Neutrophil (primary cell): ENCODE data around the gene MSI2.

ENCODE experiments used
- H3K27ac ChIP-seq: fragments of 200-600 bp; sonication (generic); 2 replicates; pipeline ENCODE4 v1.5.1; 2016; ENCODE audit warnings: mild to moderate bottlenecking, moderate library complexity
- H3K27me3 ChIP-seq: fragments of 200-600 bp; sonication (generic); 2 replicates; pipeline ENCODE4 v1.6.0; 2016; ENCODE audit warnings: mild to moderate bottlenecking
- H3K36me3 ChIP-seq: fragments of 200-600 bp; sonication (generic); 2 replicates; pipeline ENCODE4 v1.5.1; 2017
- H3K4me1 ChIP-seq, 2 experiments: fragments of 200-600 bp in 1 of 2; sonication (generic) in 1 of 2; 1 replicate in 1 of 2; 2 replicates in 1 of 2; pipeline versions ENCODE4 v1.5.1 to v1.6.1; 2013 to 2016; ENCODE audit warnings: low read depth in 1 of 2, low read length in 1 of 2, mild to moderate bottlenecking in 1 of 2, moderate library complexity in 1 of 2; ENCODE audit not compliant: control insufficient read depth in 1 of 2, insufficient read depth in 1 of 2
- H3K4me3 ChIP-seq, 2 experiments: fragments of 200-600 bp in 1 of 2; sonication (generic) in 1 of 2; 1 replicate in 1 of 2; 2 replicates in 1 of 2; pipeline ENCODE4 v1.5.1; 2013 to 2016; ENCODE audit warnings: low read depth in 1 of 2, low read length in 1 of 2, mild to moderate bottlenecking in 1 of 2, moderate library complexity in 1 of 2
- H3K9me3 ChIP-seq: fragments of 200-600 bp; sonication (generic); 2 replicates; pipeline ENCODE4 v1.5.1; 2016
- TF ChIP-seq, protein P1 (sequence below): fragments of 200-600 bp; sonication (generic); IDR thresholded peaks from 2 replicates; pipeline ENCODE4 v1.5.1; 2016; ENCODE audit warnings: antibody characterized with exemption

The MSI2 gene

DNA sequence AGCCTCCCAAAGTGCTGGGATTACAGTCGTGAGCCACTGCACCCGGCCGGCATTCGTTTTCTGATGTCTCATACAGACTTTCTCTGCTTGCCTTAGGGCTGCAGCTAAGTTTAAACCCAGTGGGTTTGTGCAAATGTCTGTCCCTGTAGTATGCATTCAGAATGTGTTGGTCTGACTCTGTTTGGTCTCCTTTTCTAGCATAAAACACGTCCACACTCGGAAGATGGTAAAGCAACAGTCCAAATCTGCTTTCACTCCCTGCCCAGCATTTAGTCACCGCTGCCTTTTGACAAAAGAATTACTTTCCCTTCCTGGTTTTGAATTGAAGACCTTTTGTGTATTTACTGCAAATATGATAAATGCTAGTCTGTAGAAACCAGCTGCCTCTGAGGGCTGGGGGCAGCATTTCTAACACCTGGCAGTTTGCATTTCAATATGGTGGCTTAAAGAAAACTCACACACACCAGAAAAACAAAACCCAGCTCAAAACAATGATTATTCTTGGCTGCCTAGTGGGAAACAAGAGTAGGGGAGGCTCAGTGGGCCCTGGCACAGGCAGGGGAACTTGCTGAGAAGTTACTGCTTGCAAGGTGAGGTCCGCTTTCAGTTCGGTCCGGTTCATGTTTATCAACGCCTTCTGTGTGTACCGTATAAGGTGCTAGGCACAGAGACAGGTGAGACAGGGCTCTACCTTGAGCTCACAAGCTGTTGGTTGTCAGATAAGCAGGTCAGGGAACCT, 56.9 kb downstream of the MSI2 start:
- TF ChIP-seq, protein P1, sequence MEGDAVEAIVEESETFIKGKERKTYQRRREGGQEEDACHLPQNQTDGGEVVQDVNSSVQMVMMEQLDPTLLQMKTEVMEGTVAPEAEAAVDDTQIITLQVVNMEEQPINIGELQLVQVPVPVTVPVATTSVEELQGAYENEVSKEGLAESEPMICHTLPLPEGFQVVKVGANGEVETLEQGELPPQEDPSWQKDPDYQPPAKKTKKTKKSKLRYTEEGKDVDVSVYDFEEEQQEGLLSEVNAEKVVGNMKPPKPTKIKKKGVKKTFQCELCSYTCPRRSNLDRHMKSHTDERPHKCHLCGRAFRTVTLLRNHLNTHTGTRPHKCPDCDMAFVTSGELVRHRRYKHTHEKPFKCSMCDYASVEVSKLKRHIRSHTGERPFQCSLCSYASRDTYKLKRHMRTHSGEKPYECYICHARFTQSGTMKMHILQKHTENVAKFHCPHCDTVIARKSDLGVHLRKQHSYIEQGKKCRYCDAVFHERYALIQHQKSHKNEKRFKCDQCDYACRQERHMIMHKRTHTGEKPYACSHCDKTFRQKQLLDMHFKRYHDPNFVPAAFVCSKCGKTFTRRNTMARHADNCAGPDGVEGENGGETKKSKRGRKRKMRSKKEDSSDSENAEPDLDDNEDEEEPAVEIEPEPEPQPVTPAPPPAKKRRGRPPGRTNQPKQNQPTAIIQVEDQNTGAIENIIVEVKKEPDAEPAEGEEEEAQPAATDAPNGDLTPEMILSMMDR = no peak
- H3K27me3 ChIP-seq = no peaks in the 10 kb centered on the region
- no peak overlapping the region for H3K27ac ChIP-seq
- no peak overlapping the region for H3K4me3 ChIP-seq
- H3K36me3 ChIP-seq = no peaks in the 10 kb centered on the region
- no peaks in the 10 kb centered on the region for H3K9me3 ChIP-seq
- H3K4me1 ChIP-seq = peaks cover 4 to 7% of the 10 kb centered on the region in 2 experiments

DNA sequence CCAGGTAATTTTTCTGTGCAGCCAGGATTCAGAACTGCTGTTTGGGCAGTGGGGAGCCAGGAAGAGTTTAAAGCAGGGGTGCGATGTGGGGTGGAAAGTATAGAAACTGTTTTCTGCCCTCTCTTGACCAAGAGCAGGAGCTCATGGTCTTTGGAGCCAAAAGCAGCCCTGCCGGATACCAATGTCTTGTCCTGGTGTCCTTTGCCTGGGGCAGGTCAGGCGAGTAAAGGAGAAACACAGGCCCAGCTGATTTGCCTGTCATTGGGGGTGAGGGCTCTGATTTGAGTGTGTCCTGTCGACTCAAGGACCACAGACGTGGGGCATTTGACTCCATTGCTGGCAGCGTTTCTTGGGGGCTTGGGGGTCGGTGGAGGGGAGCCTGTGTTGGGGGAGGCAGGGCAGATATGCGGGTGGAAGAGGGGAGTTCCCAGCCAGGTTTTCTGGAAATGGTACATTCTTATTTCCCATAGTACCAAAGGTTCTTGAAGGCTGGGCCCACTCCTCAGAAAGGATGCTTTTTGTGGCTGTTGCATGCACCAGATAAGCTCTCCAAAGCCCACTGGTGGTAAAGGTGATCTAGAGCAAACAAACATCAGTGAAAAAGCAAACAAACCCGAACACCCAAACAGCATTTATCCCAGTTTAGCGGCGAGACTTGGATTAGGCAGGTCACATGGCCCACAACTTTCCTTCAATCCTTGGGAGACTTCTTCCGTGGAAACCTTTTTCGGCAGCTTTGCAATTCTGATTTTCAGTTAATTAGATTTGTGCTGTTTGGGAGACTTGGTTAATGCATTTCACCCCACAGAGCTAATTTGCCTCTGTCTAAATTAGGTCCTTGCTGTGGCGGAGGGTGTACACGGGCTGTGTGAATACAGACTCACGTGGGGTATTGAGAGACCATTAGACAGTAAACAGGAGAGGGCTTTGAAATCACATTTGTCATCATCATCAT, 59.0 kb downstream of the MSI2 start:
- H3K27ac ChIP-seq = no peak overlapping the region
- no peak overlapping the region for H3K4me3 ChIP-seq
- no peaks in the 10 kb centered on the region for H3K36me3 ChIP-seq
- no peaks in the 10 kb centered on the region for H3K9me3 ChIP-seq
- peaks cover 4 to 7% of the 10 kb centered on the region in 2 experiments for H3K4me1 ChIP-seq
- TF ChIP-seq, protein P1 = no peak
- H3K27me3 ChIP-seq = no peaks in the 10 kb centered on the region

DNA sequence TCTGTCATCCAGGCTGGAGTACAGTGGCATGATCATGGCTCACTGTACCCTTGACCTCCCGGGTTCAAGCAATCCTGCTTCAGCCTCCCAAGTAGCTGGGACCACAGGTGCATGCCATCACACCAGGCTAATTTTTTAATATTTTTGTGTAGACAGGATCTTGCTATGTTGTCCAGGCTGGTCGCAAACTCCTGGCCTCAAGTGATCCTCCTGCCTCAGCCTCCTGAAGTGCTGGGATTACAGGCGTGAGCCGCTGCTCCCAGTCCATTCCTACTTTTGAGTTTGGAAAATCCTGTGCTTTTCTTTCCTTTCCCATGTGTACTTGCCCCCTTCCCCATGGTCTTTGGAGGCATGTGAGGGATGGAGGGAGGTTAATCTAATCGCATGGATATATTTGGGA, 60.0 kb downstream of the MSI2 start:
- Histone ChIP-seq H3K36me3 (no peaks in the 10 kb centered on the region), H3K27ac (no peak overlapping the region), H3K4me3 (no peak overlapping the region), H3K4me1 (peaks cover 4 to 7% of the 10 kb centered on the region in 2 experiments), H3K27me3 (no peaks in the 10 kb centered on the region), H3K9me3 (no peaks in the 10 kb centered on the region)
- TF ChIP-seq, protein P1 = no peak

DNA sequence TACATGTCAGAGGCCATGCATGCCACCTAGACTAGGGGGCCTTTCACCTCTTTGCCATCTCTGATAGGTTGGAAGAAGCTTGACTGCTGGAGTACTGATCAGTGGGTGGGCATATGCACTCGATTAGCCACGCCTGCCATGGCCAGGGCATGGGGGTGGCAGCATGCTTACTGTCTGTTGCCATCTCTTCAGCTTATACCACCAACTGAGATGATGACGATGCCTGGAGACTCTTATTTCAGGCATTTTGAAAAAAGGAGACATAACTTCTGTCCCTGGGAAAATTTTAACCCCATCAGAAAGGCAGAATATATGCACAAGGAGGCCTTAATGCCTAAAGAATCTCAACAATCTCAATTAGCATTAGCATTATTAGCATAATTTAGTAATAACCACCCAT, 60.8 kb downstream of the MSI2 start:
- no peaks in the 10 kb centered on the region for H3K9me3 ChIP-seq
- no peak overlapping the region for H3K27ac ChIP-seq
- H3K36me3 ChIP-seq = no peaks in the 10 kb centered on the region
- peaks cover 3% of the 10 kb centered on the region in 2 experiments for H3K4me1 ChIP-seq
- TF ChIP-seq, protein P1 = no peak
- no peaks in the 10 kb centered on the region for H3K27me3 ChIP-seq
- H3K4me3 ChIP-seq = no peak overlapping the region

DNA sequence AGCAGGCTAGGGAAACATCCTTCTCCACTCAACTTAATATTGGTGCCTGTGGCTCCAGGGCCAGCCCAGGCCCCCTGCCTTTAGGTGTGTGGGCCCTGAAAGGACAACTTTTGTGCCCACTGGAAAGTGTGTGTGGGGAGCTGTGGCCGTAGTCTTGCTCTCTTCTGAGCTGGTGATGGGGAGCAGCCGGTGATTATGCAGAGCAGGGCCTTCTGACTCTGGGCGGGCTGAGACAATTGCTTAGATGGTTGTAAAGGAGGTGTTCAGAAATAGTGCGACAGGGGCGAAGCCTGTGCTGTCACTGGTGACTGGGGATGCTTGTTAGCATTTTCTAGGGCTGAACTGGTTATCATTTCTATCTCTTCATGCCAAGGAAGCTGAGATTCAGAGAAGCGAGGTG, 62.6 kb downstream of the MSI2 start:
- no peak overlapping the region for H3K27ac ChIP-seq
- TF ChIP-seq, protein P1 = no peak
- H3K4me3 ChIP-seq = no peak overlapping the region
- H3K9me3 ChIP-seq = no peaks in the 10 kb centered on the region
- no peaks in the 10 kb centered on the region for H3K36me3 ChIP-seq
- no peaks in the 10 kb centered on the region for H3K27me3 ChIP-seq
- H3K4me1 ChIP-seq = no peaks in the 10 kb centered on the region
